T follicular helper cell (primary cell): ENCODE results near the gene FN3K.
"Not testable (repeated sequence)": the region's sequence is repeated elsewhere in the genome, so short reads cannot be mapped to it uniquely, and the experiment has no call there.

Source experiments
- DNase-seq: peaks from one replicate; pipeline ENCODE4 v3.0.0-alpha.2; 2020; ENCODE audit warnings: low read depth

FN3K gene

DNA sequence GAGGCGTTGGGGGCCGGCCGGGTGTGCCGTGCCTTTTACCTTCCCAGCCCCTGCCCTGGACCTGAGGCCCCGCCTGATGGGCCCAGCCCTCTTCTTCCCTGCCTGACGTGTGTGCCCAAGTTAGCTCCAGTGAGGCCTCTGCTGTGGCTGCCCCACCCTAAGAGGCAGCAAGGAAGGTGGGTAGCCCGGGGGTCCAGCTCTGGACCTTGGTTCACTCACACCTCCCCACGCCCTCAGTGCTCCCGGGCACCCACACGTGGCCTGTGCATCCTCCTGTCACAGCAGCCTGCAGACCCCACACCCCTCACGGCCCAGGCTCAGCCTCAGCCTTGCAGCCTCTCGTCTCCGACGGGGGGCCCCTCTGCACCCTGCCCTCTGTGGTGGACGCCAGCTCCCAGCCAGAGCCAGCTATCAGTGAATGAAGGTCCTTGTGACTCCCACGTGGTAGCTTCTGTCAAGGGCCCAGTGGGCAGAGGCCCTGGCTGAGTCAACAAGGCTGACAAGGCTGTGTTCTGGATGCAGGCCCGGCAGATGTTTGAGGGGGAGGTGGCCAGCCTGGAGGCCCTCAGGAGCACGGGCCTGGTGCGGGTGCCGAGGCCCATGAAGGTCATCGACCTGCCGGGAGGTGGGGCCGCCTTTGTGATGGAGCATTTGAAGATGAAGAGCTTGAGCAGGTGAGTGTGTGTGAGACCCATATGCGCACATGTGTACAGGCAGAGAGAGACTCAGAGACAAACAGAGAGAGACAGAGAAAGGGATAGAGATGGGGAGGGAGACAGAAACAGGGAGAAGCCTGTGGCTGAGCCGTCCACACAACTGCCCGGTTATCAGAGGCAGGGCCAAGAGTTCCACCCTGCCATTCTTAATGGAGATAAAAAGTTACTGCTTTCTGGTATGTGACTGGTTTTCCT lies 2.8 kb downstream of the FN3K start:
- no peak for DNase-seq

GRCh38 chr17:82740906-82741759 lies 5.7 kb downstream of the FN3K start:
- DNase-seq = no peak

DNA sequence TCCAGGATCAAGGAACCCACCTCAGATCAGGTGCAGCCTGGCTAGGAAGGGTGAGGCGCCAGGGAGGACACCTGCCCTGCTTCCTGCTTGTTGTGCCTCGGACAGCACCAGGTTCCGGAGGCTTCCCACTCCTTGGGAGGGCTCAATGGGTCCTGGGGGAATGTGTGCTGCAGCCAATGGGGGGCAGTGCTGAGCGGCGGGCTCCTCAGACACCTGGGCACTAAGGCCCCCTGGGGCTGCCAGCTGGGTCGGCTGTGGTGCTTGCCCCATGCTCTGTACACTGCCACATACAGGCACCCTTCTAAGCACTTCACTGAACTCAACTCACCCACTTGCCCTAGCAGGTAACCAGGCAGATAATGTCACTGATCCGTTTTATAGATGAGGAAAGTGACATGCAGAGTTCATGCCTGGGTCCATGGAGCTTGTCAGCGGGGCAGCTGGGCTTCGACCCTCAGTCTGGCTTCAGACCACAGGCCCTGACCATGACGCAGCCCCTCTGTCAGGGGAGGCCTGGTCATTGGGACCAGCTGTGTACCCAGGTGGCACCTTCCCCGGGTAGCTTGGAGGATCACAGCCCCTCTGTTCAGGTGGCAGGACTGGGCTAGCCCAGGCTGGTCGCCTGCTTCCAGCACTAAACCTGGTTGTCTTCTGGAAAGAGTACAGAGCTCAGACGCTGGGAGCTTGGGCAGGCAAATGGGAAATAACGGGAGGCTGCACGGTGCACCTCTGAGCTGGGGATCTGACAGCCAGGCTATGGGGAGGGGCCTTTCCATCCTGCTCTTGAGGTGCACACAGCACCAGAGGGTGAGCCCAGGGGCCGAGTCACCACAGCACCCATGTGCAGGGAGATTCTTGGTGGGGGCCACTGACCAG lies 8.2 kb downstream of the FN3K start:
- DNase-seq = no peak

DNA sequence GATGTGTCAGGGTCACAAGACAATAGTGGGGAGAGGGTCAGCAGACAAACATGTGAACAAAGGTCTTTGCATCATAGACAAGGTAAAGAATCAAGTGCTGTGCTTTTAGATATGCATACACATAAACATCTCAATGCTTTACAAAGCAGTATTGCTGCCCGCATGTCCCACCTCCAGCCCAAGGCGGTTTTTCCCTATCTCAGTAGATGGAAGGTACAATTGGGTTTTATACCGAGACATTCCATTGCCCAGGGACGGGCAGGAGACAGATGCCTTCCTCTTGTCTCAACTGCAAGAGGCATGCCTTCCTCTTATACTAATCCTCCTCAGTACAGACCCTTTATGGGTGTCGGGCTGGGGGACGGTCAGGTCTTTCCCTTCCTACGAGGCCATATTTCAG lies 9.3 kb downstream of the FN3K start:
- not testable (repeated sequence) for DNase-seq

- no peak for DNase-seq
Observed at GRCh38 chr17:82745524-82745923, 10.1 kb downstream of the FN3K start.

GRCh38 chr17:82748756-82749155 lies 13.3 kb downstream of the FN3K start:
- DNase-seq = no peak

DNA sequence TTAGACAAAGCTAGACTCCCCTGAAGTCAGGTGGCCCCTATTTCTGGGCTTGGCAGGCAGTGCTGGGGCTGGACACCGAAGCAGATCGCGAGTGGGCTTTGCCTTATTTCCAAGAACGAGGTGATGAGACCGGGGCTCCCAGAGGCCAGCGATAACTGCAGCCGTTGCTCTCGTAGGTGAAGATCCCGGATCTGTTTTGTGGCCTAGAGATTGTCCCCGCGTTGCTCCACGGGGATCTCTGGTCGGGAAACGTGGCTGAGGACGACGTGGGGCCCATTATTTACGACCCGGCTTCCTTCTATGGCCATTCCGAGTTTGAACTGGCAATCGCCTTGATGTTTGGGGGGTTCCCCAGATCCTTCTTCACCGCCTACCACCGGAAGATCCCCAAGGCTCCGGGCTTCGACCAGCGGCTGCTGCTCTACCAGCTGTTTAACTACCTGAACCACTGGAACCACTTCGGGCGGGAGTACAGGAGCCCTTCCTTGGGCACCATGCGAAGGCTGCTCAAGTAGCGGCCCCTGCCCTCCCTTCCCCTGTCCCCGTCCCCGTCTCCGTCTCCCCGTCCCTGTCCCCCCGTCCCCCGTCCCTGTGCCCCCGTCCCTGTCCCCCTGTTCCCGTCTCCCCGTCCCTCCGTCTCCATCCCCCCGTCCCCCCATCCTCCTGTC lies 15.0 kb downstream of the FN3K start:
- no peak for DNase-seq

GRCh38 chr17:82751171-82751570 lies 15.8 kb downstream of the FN3K start:
- no peak for DNase-seq

DNA sequence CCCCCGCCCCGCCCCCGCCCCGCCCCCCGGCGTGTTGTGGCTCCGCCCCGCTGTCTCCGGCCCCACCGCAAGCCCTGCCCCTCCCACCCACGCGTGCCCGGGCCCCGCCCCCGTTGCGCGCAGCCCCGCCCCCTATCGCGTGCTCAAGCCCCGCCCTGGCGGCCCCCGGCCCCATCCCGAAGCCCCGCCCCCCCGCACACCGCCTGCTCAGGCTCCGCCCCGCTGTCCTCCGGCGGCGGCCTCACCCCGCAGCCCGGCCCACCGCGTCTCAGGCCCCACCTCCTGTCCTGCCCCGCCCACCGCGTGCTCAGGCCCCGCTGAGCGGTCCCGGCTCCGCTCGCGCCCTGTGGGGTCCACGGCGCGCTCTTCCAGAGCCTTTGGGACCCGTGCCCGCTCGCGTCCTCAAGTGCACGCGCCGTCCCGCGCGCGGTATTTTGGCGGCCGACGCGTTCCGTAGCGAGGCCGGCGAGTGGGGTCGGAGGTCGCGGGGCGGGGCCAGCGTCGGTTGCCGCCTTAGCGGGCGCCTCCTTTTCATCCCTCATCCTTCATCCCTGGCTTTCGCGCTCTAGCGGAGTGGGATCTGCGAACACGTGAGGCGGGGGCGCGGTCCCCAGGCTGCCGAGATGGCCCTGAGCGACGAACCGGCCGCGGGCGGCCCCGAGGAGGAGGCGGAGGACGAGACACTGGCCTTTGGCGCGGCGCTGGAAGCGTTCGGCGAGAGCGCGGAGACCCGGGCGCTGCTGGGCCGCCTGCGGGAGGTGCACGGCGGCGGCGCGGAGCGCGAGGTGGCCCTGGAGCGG lies 16.4 kb downstream of the FN3K start, which contains the start of gene TBCD:
Gene TBCD, plus strand, starts transcription at position 495 of the 800 bp plus-strand sequence. Its CDS starts 129 bp downstream, at position 624.
- DNase-seq = peak; percentile 89

DNA sequence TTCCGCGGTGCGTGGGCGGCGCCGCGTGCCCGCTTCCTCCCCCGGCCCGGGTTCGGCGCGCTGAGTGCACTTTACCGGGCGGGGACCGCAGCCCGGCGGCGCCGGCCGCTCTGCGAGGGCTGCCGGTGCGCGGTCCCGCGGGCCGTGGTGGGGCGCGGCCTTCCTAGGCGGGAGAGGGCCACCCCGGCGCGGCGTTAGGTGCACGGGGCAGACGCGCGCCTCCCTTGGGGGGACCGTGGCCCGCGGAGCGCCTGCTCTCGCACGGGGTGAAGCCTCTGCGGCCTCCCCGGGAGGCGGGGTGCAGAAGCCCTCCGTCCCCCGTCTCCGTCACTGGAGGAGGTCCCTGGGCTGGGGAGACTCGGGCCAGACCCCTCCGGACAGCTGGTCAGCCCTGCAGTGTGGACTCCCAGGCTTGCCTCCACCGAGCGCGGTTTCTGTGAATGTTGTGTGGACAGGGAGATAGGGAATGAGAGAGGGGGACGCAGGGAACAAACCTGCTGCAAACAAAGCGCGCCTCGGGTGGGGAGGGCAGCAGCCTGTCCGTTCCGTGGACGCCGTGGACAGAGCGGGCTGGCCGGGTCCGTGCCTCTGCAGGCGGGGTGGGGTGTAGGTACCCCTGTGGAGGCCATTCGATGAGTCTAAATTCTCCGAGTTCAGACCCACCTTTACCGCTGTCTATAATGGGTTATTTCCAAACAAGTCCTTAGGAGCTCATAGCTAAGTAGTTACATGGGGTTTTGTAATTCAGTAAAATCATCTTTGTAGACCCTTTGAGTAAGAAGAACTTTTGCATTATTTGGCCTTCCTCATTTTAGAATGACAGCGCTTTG lies 17.2 kb downstream of the FN3K start:
- DNase-seq = no peak

GRCh38 chr17:82753201-82753464 lies 17.7 kb downstream of the FN3K start:
- no peak for DNase-seq

DNA sequence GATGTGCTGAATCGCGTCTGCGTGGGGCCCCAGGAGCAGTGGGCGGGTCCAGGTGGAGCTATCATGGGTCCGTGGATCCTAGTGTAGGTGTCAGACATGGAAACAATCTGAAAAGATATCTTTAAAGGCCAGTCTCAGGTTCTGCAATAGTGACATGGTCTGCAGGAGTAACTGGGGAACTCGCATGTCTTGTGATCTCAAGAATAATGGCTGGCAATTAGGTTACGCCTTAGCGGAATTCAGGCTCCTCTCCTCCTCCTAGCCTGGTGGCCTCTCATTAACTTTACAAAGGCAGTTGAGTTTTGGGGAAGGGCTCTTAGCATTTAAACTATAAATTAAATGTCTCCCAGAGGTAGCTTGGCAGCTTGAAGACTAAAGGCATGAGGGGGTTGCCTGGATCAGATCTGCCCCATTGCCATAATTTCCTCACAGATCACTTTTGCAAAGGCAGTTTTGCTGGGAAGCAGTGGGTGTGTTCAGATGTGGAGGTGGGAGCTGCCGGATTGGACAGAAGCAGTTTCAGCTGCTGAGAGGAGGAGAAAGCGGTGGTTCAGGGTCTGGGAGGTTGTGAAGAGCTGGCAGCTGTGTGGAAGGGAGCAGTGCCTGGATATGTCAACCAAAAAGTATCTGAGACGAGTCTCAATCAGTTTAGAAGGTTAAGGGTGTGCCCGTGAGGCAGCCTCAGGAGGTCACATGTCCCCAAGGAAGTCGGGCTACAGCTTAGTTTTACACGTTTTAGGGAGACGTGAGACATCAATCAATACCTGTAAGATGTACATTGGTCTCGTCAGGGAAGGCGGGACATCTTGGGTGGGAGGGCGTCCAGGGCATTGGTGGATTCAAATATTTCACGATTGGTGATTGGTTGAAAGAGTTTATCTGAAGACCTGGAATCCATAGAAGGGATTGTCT lies 19.1 kb downstream of the FN3K start:
- no peak for DNase-seq

- DNase-seq = no peak
Observed at GRCh38 chr17:82756166-82756565, 20.8 kb downstream of the FN3K start.

DNA sequence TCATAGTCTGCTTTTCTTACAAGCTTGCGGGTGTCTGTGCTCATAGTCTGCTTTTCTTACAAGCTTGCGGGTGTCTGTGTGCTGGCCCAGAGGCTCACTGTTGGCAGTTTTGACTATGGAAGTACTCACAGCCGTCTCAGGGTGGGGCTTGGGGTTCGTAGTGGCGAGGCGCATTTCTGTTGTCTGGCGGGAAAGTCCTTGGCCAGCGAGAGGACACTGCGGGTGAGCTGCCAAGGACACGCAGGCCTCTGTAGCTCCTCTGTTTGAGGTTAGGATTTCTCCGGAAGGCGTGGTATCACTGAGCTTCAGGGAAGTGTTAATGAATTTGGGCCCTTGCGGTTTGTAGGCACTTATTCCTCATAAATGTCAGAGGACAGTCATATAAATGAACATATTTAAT lies 30.0 kb downstream of the FN3K start:
- DNase-seq = no peak

DNA sequence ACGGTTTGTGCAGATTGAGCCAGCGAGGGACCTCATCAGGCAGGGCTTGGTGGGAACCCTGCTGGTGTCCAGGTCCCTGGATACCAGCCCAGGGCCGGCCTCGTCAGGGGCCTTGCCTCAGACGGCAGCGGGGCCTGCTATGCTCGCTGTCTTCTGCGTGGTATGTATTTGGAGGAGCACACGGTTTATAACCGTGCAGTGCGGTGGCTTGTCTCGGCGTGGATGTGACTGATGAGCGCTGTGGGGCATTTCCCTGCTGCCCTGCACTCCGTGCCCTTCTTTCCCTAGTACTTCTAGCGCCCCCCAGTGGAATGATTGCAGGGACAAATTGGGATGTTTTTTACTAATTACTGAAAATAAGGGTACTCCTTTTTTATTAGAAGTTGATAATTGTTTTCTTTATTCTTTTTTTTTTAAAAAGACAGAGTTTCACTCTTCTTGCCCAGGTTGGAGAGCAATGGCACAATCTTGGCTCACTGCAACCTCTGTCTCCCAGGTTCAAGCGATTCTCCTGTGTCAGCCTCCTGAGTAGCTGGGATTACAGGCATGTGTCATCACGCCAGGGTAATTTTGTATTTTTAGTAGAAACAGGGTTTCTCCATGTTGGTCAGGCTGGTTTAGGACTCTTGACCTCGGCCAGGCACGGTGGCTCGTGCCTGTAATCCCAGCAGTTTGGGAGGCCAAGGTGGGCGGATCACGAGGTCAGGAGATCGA lies 31.8 kb downstream of the FN3K start:
- DNase-seq = no peak

GRCh38 chr17:82769041-82769440 lies 33.6 kb downstream of the FN3K start:
- no peak for DNase-seq

- DNase-seq = no peak
Observed at GRCh38 chr17:82772026-82772425, 36.6 kb downstream of the FN3K start.

GRCh38 chr17:82774456-82774855 lies 39.0 kb downstream of the FN3K start:
- DNase-seq = not testable (repeated sequence)
